Breast epithelium (tissue), 3 donors: ENCODE results near the gene SLC35A3.

Experiments used
- POLR2A ChIP-seq: fragments of 450-650 bp; IDR thresholded peaks from one replicate; pipeline ENCODE4 v1.6.1; 2016; ENCODE audit warnings: antibody characterized with exemption, mild to moderate bottlenecking, moderate library complexity
- POLR2AphosphoS5 ChIP-seq, 3 donors: sonication (generic); formaldehyde crosslinking; IDR thresholded peaks; one replicate each; pipeline ENCODE4 v1.6.1; 2017; ENCODE audit warnings: antibody characterized with exemption in 3 of 3
- TF ChIP-seq, protein P1 (sequence below), 3 donors: fragments of 450-650 bp; IDR thresholded peaks; one replicate each; pipeline ENCODE4 v1.5.1; 2016 to 2017; ENCODE audit warnings: antibody characterized with exemption in 3 of 3, mild to moderate bottlenecking in 3 of 3, moderate library complexity in 3 of 3

DNA sequence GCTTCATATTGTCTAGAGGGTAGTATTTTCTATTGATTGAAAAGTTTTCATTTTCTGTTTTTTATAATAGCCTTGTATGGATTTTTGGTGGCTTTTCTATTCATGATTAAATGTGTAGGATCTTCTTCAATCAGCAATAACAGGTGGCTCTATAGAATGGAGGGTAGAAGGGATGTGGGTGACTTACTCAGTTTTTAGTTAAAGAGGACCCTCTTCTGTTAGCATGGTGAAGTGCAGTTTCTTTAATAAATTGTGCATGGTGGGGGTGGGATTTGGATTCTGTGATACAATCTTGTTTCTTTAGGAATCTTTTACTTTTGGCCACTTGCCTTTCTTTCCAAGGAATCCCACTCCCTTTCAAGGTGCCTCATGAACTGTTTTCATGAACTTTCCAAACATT is 64.7 kb downstream of the SLC35A3 start:
- TF ChIP-seq, protein P1, sequence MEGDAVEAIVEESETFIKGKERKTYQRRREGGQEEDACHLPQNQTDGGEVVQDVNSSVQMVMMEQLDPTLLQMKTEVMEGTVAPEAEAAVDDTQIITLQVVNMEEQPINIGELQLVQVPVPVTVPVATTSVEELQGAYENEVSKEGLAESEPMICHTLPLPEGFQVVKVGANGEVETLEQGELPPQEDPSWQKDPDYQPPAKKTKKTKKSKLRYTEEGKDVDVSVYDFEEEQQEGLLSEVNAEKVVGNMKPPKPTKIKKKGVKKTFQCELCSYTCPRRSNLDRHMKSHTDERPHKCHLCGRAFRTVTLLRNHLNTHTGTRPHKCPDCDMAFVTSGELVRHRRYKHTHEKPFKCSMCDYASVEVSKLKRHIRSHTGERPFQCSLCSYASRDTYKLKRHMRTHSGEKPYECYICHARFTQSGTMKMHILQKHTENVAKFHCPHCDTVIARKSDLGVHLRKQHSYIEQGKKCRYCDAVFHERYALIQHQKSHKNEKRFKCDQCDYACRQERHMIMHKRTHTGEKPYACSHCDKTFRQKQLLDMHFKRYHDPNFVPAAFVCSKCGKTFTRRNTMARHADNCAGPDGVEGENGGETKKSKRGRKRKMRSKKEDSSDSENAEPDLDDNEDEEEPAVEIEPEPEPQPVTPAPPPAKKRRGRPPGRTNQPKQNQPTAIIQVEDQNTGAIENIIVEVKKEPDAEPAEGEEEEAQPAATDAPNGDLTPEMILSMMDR (IDR thresholded peaks at IDR 0.05) = peak in 1 of 3 donors; percentile 11
- TF ChIP-seq POLR2A (no peak), POLR2AphosphoS5 (IDR thresholded peaks at IDR 0.05) (no peak)
